ENCODE results near the gene DLGAP1. TPM values are rescaled to one million over a fixed set of nuclear protein-coding genes. Genes with fewer than 3 reads are reported as not detected.
"Not testable (repeated sequence)": the region's sequence is repeated elsewhere in the genome, so short reads cannot be mapped to it uniquely, and the experiment has no call there.

DLGAP1 gene
- total and polyA plus RNA-seq, 2 of the 4 experiments (the other 2 are of a cell fraction) = under 0.01 to 0.09 TPM

- DNase-seq (no peak), ATAC-seq (ENCODE audit: low read depth) (no peak)
- no peaks in the 10 kb centered on the region for H3K4me1 ChIP-seq (ENCODE audit: control insufficient read depth, insufficient read depth, low read length)
- no peaks in the 10 kb centered on the region for H3K9me1 ChIP-seq (ENCODE audit: insufficient read depth, low read length)
- TF ChIP-seq POLR2A (IDR thresholded peaks at IDR 0.05; ENCODE audit: low read depth, low read length) (no peak), ELK1 (IDR thresholded peaks at IDR 0.05; ENCODE audit: borderline replicate concordance, low read depth, low read length) (no peak), CTCF (conservative IDR thresholded peaks at IDR 0.05; ENCODE audit: low read depth, low read length) (no peak), MAZ (IDR thresholded peaks at IDR 0.05; ENCODE audit: borderline replicate concordance, low read depth, low read length) (no peak), SMC3 (IDR thresholded peaks at IDR 0.05; ENCODE audit: low read depth, low read length) (no peak)
- H3K9me3 ChIP-seq (ENCODE audit: control insufficient read depth, insufficient read depth, low read length) = peaks cover 4% of the 10 kb centered on the region; the same call in 1 of the 2 replicates
- no peak overlapping the region for H3K18ac ChIP-seq (ENCODE audit: low read depth, low read length)
- H3K4me3 ChIP-seq (ENCODE audit: insufficient read depth, low read depth, low read length) = no peak overlapping the region
- CTCF ChIA-PET = no interaction called here
- H4K8ac ChIP-seq (ENCODE audit: low read depth in 2 of 2, low read length in 2 of 2) = no peak overlapping the region
- BruUV-seq (replicated peaks) = no TSS peak
- no peak overlapping the region for H3K27ac ChIP-seq (ENCODE audit: insufficient read depth, low read length)
- no peaks in the 10 kb centered on the region for H3K36me3 ChIP-seq (ENCODE audit: control insufficient read depth, insufficient read depth, low read length)
- no peak overlapping the region for H2BK15ac ChIP-seq (ENCODE audit: low read depth, low read length)
- H4K5ac ChIP-seq (ENCODE audit: low read depth, low read length) = no peak overlapping the region
- no peak overlapping the region for H3K4ac ChIP-seq (ENCODE audit: low read depth, low read length)
- no peak overlapping the region for H2BK120ac ChIP-seq (ENCODE audit: low read depth, low read length)
- H4K20me1 ChIP-seq (ENCODE audit: insufficient read depth, low read length) = no peaks in the 10 kb centered on the region
- no peak overlapping the region for H3K56ac ChIP-seq (ENCODE audit: extremely low read depth, insufficient read depth, low read length)
- POLR2A ChIA-PET (ENCODE audit: unreplicated experiment) = no interaction called here
- H3K27me3 ChIP-seq (ENCODE audit: control insufficient read depth, insufficient read depth, low read length) = no peaks in the 10 kb centered on the region
- H3K79me1 ChIP-seq (ENCODE audit: low read depth in 1 of 2, low read length in 2 of 2) = no peaks in the 10 kb centered on the region
- H4K91ac ChIP-seq (ENCODE audit: insufficient read depth, low read depth, low read length) = no peak overlapping the region
- H2AK5ac ChIP-seq (ENCODE audit: low read depth, low read length) = no peak overlapping the region
- H3K23ac ChIP-seq (ENCODE audit: low read depth, low read length) = no peak overlapping the region
- H3K14ac ChIP-seq (replicated peaks; ENCODE audit: low read depth, low read length) = no peak overlapping the region
- H3K9ac ChIP-seq (ENCODE audit: low read depth, low read length) = no peak overlapping the region
- in situ Hi-C loops (cut with MboI; ENCODE audit: low sequenced_read_pairs) = no loop called here
- no peak overlapping the region for H2BK5ac ChIP-seq (ENCODE audit: low read depth, low read length, poor library complexity, severe bottlenecking)
- no peak overlapping the region for H2AFZ ChIP-seq (replicated peaks; ENCODE audit: low read length, poor library complexity)
- no peak overlapping the region for H2AK9ac ChIP-seq (replicated peaks; ENCODE audit: low read depth, low read length, poor library complexity)
- no peak overlapping the region for H2BK20ac ChIP-seq (ENCODE audit: low read depth, low read length)
- H3K4me2 ChIP-seq (ENCODE audit: low read depth, low read length) = no peak overlapping the region
- intact Hi-C loops (cut with micrococcal nuclease) = no loop called here
- no CpG with 5 or more reads among the region's 5 CpGs for WGBS, 2 experiments (ENCODE audit: extremely low coverage in 2 of 2, insufficient read length in 1 of 2)
- dilution Hi-C loops (cut with HindIII; ENCODE audit: low sequenced_read_pairs, unreplicated experiment) = no loop called here
These were observed 136.8 kb downstream of the DLGAP1 start for GRCh38 chr18:4318311-4318710.

- H2AK5ac ChIP-seq (ENCODE audit: low read depth, low read length); dilution Hi-C loops (cut with HindIII; ENCODE audit: low sequenced_read_pairs, unreplicated experiment); H2AK9ac ChIP-seq (replicated peaks; ENCODE audit: low read depth, low read length, poor library complexity); H3K27ac ChIP-seq (ENCODE audit: insufficient read depth, low read length); H2AFZ ChIP-seq (replicated peaks; ENCODE audit: low read length, poor library complexity); BruUV-seq (replicated peaks); ATAC-seq (ENCODE audit: low read depth); H3K4me1 ChIP-seq (ENCODE audit: control insufficient read depth, insufficient read depth, low read length); H3K9ac ChIP-seq (ENCODE audit: low read depth, low read length); in situ Hi-C loops (cut with MboI; ENCODE audit: low sequenced_read_pairs); DNase-seq; H4K20me1 ChIP-seq (ENCODE audit: insufficient read depth, low read length); H3K36me3 ChIP-seq (ENCODE audit: control insufficient read depth, insufficient read depth, low read length); H3K27me3 ChIP-seq (ENCODE audit: control insufficient read depth, insufficient read depth, low read length); H3K9me3 ChIP-seq (ENCODE audit: control insufficient read depth, insufficient read depth, low read length); H3K9me1 ChIP-seq (ENCODE audit: insufficient read depth, low read length); H2BK15ac ChIP-seq (ENCODE audit: low read depth, low read length); H3K4ac ChIP-seq (ENCODE audit: low read depth, low read length); H4K91ac ChIP-seq (ENCODE audit: insufficient read depth, low read depth, low read length); H3K14ac ChIP-seq (replicated peaks; ENCODE audit: low read depth, low read length); intact Hi-C loops (cut with micrococcal nuclease); POLR2A ChIA-PET (ENCODE audit: unreplicated experiment); H2BK5ac ChIP-seq (ENCODE audit: low read depth, low read length, poor library complexity, severe bottlenecking); H3K18ac ChIP-seq (ENCODE audit: low read depth, low read length); H3K56ac ChIP-seq (ENCODE audit: extremely low read depth, insufficient read depth, low read length); H3K79me1 ChIP-seq (ENCODE audit: low read depth in 1 of 2, low read length in 2 of 2); H2BK20ac ChIP-seq (ENCODE audit: low read depth, low read length); H2BK120ac ChIP-seq (ENCODE audit: low read depth, low read length); H3K4me2 ChIP-seq (ENCODE audit: low read depth, low read length); H4K8ac ChIP-seq (ENCODE audit: low read depth in 2 of 2, low read length in 2 of 2); H3K4me3 ChIP-seq (ENCODE audit: insufficient read depth, low read depth, low read length); CTCF ChIA-PET; H4K5ac ChIP-seq (ENCODE audit: low read depth, low read length); H3K23ac ChIP-seq (ENCODE audit: low read depth, low read length): not testable (repeated sequence)
- 72% methylated on average over 2 of the region's 4 CpGs; no CpG with 5 or more reads in 1 of the 2 experiments for WGBS, 2 experiments (ENCODE audit: extremely low coverage in 2 of 2, insufficient read length in 1 of 2)
These were observed 143.2 kb downstream of the DLGAP1 start for GRCh38 chr18:4311945-4312344.
